Fibroblast of peridontal ligament (primary cell): ENCODE data around the gene ETV6.

Experiments
- DNase-seq: peaks from one replicate; pipeline ENCODE4 v3.0.0-alpha.2; 2010; ENCODE audit errors: extremely low read depth

ETV6 gene

GRCh38 chr12:11859705-11860425, 210.4 kb downstream of the ETV6 start:
- no peak for DNase-seq

GRCh38 chr12:11861155-11861863, 211.8 kb downstream of the ETV6 start:
- no peak for DNase-seq

GRCh38 chr12:11861864-11862600, 212.6 kb downstream of the ETV6 start:
- no peak for DNase-seq

- DNase-seq = peak; percentile 80
Observed at GRCh38 chr12:11862798-11863197, 213.3 kb downstream of the ETV6 start.

GRCh38 chr12:11863478-11863906, 214.0 kb downstream of the ETV6 start:
- DNase-seq = peak; percentile 61

DNA sequence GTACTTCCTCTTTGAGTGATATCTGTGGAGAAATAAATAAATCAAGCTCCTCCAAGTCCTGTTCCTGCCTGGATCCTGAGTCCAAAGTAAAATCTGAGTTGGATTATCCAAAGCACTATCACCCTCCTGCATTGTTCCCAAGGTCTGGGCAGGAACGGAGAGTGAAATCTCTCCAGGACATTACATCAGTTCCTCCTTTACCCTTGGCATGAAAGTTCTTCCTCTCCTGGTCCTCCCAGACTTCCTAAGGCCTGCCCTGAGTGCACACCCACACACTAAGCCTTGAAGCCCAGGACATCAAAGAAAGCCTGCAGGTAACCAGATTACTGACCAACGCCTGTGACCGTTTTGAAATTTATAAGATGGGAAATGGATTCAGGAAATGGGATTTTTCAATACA, 214.5 kb downstream of the ETV6 start:
- peak; percentile 32 for DNase-seq

GRCh38 chr12:11865824-11866223, 216.3 kb downstream of the ETV6 start:
- DNase-seq = no peak

- DNase-seq = no peak
Observed at GRCh38 chr12:11868027-11868426, 218.6 kb downstream of the ETV6 start.

- no peak for DNase-seq
Observed at GRCh38 chr12:11869406-11869805, 219.9 kb downstream of the ETV6 start.

- no peak for DNase-seq
Observed at GRCh38 chr12:11870041-11870451, 220.6 kb downstream of the ETV6 start.

- no peak for DNase-seq
Observed at GRCh38 chr12:11872055-11872454, 222.6 kb downstream of the ETV6 start.

GRCh38 chr12:11875414-11875935, 226.0 kb downstream of the ETV6 start:
- no peak for DNase-seq

GRCh38 chr12:11876307-11876706, 226.8 kb downstream of the ETV6 start:
- no peak for DNase-seq

DNA sequence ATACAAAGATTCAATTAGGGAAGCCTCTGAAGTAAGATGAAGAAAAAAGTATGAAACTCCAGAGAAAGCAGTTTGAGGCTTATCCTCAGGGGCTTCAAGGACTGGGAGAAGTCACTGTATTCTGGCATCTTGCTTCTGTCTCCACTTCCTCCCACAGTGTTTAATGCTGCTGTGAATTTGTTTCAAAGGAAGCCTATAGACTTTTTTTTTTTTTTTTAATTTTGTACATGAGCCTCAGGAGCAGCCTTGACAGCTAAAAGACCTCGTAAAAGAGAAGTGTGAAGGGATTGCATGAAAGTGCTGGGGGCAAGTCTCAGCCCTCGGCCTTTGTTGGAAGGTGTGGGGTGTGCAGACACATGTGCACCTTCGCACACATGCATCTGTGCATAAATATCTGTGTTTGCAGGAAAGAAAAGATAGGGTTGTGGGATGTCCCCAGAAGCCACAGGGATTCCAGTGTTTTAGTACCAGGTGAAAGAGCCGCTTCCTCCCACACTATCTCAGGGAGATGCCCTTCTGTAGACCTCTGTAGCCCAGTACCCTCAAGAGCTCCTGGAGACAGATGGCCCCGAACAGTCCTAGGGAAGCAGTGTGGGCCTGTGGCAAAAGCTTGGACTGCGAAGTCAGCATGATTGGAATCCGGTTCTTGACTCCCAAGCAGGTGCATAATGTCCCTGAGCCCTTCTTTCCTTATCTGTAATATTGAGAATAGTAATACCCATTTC, 227.8 kb downstream of the ETV6 start:
- no peak for DNase-seq

DNA sequence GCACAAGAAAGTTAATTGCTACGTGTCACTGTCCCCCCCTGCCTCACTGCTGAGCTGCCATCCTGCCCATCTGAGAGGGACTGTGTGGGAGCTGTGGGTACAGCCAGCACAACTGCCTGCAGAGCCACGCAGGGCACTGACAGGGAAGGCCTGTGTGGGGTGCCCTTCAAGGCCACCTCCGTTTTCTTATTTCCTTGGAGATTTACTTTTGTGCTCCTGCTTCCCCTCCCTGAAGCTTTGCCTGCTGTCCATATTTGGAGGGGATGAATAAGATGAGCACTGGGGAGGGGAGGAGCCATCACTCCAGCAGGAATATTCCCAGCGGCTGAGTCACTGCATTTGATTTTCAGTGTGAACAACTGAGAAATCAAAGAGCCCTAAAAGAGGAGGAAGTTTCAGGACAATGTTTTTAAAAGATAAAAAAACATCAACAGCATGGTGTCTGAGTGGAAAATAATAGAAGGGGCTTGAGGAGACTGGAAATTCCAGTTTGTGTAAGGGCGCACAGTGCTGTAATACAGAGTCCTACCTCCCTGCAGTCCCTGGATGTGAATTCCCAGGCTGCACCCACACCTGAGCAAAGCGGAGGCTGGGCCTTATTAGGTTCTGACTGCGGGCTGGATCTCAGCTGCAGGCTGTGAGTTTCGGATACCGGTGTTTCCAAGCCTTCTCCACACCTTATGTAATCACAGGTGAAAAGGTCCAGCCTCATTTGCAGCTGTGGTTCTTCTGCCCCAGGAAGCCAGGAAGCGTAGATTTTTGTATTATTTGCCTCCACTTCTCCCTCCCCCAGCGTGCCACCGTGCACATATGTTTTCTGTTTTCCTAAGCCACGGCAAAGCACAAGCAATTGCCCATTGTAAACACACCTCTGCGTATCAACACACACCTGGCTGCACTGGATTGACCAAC, 228.7 kb downstream of the ETV6 start:
- peak; percentile 69 for DNase-seq

DNA sequence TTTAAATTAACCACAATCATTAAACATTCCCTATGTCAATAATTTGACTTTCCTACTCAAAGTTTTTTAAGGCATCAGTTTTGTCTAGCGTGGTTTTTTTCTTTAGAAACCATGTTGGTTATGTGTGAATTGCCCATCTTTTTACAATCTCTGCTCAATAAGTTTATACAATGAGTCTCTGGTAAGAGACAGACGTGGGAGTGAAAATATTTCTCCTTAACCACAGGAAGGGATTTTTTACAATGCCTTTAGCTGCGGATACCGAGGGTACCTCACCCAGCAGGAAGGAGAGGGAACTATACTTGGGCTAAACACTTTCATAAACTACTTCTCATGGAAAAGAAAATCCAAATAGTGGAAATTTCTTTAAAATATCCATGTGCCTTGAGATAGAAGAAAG, 229.8 kb downstream of the ETV6 start:
- DNase-seq = peak; percentile 47

GRCh38 chr12:11880381-11880780, 230.9 kb downstream of the ETV6 start:
- DNase-seq = no peak

DNA sequence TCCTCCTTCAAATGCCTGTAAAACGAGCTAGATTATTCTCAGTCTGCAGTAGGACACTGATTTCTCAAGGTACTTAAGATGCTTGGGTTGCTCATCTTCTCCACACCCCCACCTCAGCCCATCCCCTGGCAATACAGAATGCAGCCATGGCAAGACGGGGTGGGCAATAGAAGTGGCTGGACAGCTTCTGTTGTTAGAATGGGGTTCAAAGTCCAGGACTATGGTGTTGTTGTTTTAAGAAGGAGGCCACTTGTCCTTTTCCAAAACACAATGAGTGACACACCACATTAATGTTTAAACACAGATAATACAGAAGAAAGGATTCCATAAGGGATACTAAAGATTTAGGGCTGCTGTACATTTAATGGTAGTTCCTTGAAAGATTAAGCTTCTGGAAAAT, 232.4 kb downstream of the ETV6 start:
- DNase-seq = no peak

- no peak for DNase-seq
Observed at GRCh38 chr12:11882301-11883019, 233.0 kb downstream of the ETV6 start.

GRCh38 chr12:11884116-11884515, 234.6 kb downstream of the ETV6 start:
- DNase-seq = no peak
